HG03558 (cell line): Measurements from ENCODE around the gene CYTH4.

Experiments
- ATAC-seq: cut with Tn5 transposase; IDR thresholded peaks from one replicate; pipeline ENCODE4 v1.9.1; 2021; ENCODE audit warnings: moderate number of reproducible peaks; ENCODE audit not compliant: unreplicated experiment; ENCODE audit errors: extremely low read depth

Gene CYTH4

DNA sequence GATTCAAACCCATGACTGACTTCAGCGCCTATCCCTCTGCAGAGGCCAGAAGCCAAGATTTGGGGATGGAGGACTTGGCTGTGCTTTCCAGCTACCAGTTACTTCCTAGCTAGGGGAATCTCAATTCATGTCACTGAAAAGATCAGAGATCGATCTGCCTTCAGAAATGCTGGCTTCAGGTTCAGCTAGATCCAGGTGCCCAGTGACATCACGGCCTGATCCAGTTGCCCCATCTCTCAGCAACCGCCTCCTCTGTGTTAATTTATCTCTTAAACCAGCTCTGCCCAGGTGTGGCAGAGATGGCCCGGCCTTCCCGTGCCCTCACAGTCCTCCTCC, 24.2 kb downstream of the CYTH4 start:
- ATAC-seq: no peak

- no peak for ATAC-seq
Observed at GRCh38 chr22:37308385-37309200, 26.3 kb downstream of the CYTH4 start.

GRCh38 chr22:37309211-37310074, 27.1 kb downstream of the CYTH4 start:
- no peak for ATAC-seq

GRCh38 chr22:37310075-37310606, 27.8 kb downstream of the CYTH4 start:
- ATAC-seq: no peak

DNA sequence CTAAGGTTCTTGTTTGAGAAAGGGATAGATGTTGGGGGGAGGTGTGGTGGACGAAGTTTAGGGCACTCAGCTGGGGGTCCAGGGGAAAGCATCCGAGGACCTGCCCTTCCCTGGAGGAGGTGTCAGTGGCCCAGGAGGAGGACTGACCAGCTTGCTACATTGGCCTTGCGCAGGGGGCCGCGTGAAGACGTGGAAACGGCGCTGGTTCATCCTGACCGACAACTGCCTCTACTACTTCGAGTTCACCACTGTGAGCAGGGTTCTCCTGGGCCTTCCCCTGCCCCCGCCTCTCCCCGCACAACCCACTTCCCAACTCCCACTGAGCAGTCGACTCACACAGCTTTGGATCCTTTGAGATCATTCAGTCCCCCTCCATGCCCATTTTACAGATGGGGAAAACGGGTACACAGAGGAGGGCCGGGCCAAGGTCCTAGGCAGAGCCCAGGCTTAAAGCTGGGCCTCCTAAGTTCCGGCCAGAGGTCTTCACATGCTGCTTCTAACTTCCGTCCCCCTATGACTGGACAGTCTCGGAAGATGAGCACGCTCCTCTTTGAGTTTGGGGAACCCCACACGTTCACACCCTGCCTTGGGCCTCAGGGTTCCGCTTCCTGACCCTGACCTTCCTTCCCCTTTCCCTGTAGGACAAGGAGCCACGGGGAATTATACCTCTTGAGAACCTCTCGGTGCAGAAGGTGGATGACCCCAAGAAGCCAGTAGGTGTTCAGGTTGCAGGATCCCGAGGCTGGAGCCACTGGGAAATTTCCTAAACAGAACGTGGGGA, 28.7 kb downstream of the CYTH4 start:
- ATAC-seq: no peak

- ATAC-seq: no peak
Observed at GRCh38 chr22:37311761-37312312, 29.5 kb downstream of the CYTH4 start.

GRCh38 chr22:37312549-37313183, 30.4 kb downstream of the CYTH4 start:
- ATAC-seq: no peak

DNA sequence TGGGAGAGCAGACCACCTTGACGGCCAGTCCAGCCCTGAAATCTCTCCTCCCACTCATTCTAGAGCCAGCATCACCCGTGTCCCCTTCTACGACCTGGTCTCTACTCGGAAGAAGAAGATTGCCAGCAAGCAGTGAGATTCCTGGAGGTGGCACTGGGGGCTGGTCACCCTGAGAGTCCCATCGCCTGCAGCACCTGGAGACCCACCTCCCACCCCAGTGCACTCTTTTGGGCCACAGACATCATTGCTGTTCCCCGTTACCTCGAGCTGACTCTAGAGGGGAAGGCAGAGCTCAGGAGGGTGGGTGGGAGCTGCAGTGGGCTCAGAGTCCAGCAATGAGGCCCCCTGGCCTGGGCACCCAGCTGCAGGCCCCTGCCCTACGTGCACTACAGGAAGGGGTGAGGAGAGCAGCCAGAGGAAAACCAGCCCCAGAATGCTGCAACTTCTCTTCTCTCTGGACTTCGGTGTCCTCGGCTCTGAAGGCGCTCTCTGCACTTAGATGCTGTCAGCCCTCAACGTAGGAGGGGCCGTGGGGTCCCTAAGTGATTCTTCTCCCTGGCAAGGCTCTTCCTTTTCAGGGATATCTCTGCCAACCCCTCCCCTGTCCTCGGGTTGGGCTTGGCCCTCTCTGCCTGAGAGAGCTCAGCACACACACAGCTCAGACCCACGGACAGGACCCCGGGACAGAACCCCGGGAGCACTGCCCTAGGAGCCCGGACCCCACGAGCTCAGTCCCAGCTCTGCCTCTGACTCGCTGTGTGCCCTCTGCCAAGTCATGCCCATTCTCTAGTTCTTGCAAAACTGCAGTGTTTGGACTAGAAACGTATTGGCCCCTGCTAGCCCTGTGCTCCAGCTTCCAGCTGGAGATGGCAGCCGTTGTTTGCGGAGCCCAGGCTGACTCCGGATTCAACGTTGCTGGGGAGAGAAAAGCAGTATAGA, 31.3 kb downstream of the CYTH4 start:
- no peak for ATAC-seq

GRCh38 chr22:37314315-37315074, 32.2 kb downstream of the CYTH4 start:
- ATAC-seq: no peak

DNA sequence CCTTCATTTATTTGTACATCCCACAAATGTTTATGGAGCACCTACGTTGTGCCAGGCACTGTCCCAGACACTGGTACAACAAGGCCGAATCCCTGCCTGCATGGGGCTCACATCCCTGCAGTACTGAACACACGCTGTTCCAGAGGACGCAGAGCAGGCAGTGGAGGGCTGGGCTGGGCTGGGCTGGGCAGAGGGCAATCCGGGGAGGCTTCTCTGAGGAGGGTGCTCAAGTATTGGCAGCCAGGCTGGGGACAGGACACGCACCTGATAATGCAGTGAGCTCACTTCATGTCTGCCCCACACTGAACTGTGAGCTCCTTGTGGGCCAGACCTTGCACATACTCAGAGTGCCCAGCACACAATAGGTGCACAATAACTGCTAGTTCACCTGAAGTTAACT, 34.1 kb downstream of the CYTH4 start:
- no peak for ATAC-seq

GRCh38 chr22:37316875-37317371, 34.6 kb downstream of the CYTH4 start:
- ATAC-seq: no peak

DNA sequence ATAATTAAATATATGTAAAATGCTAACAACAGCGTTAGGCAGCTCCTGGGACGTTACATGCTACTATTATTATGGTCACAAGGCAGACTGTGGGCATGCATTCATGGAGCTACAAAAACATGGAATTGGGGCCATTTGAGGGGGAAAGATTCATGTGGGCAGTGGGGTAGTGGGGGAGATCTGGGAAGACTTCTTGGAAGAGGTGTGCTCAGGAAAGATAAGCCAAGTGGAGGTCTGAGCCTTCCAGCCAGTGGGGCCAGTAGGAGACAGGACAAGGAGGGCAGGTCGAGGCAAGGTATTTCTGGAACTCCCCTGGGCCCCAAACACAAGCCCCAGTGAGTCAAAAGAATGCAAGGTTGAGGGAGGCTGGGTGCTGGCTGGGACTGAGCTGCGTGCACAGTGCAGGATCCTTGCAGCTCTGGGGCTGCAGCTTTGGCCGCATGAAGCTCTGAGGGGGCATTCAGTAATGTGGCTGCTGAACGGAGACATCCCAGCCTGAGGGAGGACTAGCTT, 35.4 kb downstream of the CYTH4 start:
- ATAC-seq: no peak

- no peak for ATAC-seq
Observed at GRCh38 chr22:37318364-37319109, 36.2 kb downstream of the CYTH4 start.

- ATAC-seq: no peak
Observed at GRCh38 chr22:37319469-37319868, 37.2 kb downstream of the CYTH4 start.

DNA sequence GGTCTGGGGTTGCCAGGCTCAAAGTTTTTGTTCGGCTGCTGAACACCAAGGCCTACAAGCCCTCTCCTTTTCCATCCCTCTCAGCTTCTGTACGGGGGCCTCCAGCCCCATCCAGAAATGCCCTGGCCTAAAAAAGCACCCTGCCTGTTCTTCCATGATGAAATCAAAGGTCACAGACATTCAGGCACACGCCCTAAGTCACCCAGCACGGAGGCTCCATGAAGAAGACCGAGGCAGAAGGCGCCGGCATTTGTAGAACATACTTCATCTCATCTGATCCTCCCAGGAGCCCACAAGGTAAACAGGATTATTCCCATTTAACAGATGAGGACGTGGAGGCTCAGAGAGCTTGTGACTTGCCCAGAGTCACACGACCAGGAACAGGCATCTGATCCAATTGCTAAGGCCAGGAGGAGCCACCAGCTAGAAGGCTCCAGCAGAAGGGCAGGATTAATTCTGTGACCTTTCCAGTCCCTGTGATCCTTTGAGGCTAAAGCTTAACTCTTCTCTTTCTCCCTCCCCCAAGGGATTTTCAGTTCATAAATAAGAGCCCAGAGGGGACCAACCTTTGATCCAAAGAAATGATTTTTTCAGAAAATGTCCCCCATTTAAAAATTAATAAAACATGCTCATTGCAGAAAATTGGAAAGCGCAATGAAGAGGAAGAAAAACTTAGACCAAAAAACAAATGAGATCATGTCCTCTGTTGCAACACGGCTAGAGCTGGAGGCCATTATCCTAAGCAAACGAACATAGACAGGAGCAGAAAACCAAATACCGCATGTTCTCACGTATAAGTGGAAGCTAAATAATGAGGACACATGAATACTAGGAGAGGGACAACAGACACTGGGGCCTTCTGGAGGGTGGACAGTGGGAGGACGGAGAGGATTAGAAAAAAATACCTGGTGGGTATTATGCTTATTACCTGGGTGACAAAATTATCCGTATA, 38.7 kb downstream of the CYTH4 start:
- ATAC-seq: no peak
